Stimulated activated CD4-positive, alpha-beta T cell treated with anti-CD3 and anti-CD28 coated beads, Interleukin-4, amount 100 ng/mL, for 4 hours (primary cell): ENCODE data around the gene PSTPIP1.

ENCODE experiments used
- DNase-seq, 2 experiments: peaks; one replicate each; pipeline ENCODE4 v3.0.0-alpha.2; 2020

The PSTPIP1 gene

DNA sequence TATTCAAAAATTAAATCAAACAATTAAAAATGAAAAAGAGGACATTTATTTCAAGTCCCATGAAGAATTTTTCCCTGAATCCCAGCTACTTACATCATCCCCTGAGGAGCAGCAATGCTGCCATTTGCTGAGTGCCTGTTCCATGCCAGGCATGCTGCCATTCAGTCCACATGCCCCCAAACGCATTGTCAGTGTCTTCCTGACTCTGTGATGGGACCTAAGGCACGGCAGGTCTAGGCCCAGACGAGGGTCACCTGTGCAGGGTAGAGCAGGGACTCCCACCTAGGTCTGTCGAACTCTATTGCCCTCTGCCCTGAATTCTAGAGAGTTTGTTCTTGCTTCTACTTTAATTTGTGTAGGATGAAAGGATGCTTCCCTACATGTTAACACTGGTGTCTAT is 7.0 kb downstream of the PSTPIP1 start:
- no peak for DNase-seq

DNA sequence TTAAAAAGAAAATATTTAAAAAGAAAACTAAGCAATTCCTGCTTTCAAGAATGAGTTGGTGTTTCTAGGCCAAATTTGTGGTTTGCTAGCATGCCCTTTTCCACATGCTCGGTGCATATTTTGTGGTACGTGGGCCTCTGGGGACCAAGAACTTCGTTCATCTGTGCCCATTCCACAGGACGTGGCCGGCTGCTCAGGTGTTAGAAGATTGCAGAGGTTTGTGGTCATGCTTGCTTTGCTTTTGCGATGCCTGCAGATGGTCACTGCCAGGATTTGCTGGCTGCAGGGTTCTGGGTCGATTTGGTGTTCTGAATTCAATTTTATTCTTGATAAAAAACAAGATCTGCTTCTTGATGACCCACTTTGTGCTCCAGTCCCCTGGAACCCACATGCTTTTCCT is 7.5 kb downstream of the PSTPIP1 start:
- DNase-seq: no peak

DNA sequence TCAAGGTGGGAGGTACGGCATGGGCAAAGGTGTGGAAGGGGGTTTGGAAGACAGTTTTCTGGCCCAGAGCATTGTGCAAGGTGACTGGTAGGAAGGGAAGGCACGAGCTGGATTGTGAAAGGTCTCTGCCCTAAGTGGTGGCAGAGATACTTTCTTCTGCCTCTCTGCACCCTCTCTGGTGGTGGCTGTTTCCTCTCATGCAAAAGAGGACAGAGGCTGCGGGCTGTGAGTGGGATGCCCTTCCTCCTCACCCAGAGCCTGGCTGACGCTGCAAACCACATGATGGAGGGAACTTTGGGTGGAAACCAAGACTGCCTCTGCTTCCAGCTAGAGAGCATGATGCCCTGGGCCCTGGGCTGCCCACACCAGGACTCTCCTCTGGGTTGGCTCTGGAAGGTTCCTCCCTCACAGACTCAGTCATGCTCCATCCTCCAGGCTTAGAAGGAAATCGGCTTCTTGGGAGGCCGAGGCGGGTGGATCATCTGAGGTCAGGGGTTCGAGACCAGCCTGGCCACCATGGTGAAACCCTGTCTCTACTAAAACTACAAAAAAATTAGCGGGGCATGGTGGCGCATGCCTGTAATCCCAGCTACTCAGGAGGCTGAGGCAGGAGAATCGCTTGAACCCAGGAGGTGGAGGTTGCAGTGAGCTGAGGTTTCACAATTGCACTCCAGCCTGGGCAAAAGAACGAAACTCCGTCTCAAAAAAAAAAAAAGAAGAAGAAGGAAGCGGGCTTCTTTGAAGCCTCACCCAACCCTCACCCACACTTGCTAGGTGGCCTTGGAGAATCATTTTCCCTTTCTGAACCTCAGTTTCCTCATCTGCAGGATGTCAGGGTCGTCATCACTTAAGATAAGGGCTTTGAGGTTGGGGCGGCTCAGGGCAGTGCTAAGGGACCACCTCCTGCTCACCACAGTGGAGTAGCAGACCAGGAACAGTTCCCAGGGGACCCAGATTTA is 8.3 kb downstream of the PSTPIP1 start:
- peak; percentile 60 to 73 for DNase-seq

DNA sequence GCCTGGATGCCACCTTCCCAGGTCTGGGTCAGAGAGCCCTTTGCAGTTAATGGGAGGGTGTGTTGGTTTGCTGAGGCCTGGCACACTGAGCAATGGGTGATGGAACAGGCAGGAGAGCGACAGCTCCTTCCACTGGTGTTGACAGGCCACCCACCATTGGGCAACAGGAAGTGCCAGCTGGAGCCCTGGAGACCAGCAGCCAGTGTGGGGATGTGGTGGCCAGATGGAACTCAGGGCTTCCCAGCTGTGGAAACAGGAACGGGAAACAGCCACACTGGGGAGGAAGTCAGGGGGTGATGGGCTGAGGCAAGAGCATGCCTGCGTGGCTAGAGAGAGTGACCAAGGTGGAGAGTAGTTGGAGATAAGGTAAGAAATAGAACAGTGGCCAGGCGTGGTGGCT is 9.3 kb downstream of the PSTPIP1 start:
- no peak for DNase-seq

DNA sequence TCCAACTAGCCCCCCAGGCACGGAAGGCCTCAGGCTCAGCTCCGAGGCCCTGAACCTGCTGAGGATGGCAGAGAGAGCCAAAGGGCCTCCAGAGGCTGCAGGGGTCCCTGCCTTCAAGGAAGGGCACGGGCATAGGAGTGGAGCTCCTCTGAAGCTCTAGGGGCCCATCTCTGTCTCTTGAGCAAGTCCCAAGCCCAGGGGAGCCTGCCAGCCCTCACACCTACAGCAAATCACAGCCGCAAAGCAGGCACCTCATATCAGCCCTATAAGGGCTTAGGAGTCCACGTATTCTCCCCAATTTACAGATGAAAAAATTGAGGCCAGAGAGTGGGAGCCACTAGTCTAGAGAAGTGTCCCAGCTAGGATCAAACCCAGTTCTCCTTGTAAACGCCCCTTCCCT is 14.2 kb downstream of the PSTPIP1 start:
- DNase-seq: no peak

DNA sequence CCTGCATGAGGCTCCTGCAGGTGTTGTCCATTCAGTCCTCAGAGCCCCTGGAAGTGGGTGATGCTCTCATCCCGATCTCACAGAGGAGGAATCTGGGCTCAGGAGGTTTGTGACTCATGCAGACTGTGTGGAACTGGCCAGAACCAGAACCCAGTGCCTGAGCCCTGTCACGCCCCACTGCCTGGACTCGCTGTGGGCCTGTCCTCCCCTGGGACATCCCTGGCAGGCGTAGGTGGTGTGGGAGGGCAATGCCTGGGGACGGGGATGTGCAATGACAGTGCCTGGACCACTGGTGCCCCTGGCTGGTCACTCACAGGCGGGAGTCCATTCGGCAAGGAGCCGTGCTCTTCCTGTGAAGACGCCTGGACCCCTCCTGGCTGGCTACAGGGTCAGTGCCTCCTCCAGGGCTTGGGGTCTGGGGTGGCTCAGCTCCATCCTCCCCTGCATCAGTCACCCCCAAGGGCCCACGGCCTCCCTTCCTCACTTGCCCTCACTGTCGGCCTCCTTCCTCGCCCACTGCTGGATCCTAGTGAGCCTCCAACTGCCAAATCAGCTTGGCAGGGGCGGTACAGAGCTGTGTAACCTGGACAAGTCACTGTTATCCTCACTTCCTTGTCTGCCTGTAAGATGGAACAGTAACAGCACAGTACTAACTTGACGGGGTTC is 14.9 kb downstream of the PSTPIP1 start:
- no peak for DNase-seq

DNA sequence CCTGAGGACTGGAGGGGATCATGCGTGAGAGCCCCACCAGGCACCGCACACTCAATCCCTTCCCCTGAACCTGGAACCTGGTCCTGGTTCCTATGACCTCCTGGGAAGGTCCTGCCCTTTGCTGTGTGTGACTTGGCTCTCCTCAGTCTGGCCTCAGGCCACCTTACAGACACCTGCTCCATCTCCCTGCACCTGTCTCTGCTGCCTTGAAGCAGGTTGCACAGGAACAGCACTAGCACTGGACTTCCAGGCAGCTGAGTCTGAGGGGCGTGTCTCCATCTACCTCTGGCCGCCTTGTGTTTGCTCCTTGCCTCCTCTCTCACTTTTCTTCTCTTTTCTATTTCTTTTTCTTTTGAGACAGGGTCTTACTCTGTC is 15.4 kb downstream of the PSTPIP1 start:
- DNase-seq: no peak

DNA sequence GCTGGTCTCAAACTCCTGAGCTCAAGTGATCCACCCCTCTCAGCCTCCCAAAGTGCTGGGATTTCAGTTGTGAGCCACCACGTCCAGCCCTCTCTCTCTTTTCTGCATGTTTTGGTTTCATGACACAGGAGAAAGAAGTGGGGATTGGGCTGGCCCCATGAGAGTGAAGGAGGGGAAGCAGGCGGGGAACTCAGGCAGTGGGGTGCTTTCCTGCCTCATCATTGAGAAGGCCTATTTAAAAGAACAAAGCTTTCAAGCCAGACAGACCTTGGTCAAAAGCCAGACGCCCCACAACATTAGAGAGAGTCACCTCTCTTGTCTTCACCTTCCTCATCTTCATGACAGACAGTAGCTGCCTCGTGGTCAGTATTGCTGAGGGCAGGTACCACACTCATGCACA is 15.9 kb downstream of the PSTPIP1 start:
- DNase-seq: no peak

DNA sequence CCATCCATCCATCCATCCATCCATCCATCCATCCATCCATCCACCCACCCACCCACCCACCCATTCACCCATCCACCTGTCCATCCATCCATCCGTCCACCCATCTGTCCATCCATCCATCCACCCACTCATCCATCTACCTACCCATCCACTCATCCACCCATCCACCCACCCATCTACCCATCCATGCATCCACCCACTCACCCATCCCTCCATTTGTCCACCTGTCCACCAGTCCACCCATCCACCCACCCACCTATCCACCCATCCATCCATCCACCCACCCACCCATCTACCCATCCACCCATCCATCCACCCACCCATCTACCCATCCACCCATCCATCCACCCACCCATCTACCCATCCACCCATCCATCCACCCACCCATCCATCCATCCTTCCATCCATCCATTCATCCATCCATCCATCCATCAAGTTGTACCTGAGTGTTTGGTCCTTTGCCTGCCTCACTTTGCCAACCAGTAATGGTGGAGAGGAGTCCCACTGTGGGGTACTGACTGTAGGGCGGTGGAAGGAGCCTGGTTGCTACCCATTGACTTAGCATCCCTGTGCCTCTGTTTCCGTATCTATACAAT is 17.3 kb downstream of the PSTPIP1 start:
- no peak for DNase-seq

DNA sequence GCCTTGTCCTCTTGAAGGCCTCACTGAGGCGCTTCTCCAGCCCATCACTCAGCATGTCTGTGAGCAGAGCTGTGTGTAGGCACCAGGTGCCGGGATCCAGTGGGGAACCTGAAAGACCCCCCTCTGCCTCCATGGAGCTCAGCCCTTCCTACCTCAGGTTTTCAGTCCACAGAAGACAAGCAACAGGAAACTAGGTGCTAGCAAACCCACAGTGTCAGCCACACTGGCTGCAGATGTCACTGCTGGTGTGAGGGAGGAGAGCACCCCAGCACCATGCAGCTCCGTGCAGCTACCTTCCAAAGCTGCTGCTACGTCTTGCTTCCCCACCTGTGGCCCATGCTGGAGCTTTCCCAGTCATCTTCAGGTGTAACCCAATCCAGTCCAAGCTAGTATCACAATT is 17.9 kb downstream of the PSTPIP1 start:
- peak in 1 of 2 experiments; percentile 24 for DNase-seq

DNA sequence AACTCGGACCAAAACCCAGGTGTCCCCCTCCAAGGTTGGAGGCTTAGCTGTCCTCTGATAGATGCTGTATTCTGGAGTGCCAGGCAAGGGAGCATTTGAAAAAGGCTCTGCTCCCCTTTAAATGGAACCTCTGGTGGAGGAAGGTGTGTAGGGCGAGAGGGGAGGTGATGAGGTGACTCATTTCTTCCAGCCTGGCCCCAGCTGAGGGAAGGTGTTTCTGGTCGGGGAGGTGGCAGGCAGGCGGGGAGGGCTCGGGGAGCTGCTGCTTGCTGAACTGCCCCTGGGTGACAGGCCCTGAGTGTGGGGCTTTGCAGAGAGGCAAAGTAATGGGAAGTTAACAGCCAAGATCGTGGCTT is 18.8 kb downstream of the PSTPIP1 start:
- peak; percentile 75 to 92 for DNase-seq

DNA sequence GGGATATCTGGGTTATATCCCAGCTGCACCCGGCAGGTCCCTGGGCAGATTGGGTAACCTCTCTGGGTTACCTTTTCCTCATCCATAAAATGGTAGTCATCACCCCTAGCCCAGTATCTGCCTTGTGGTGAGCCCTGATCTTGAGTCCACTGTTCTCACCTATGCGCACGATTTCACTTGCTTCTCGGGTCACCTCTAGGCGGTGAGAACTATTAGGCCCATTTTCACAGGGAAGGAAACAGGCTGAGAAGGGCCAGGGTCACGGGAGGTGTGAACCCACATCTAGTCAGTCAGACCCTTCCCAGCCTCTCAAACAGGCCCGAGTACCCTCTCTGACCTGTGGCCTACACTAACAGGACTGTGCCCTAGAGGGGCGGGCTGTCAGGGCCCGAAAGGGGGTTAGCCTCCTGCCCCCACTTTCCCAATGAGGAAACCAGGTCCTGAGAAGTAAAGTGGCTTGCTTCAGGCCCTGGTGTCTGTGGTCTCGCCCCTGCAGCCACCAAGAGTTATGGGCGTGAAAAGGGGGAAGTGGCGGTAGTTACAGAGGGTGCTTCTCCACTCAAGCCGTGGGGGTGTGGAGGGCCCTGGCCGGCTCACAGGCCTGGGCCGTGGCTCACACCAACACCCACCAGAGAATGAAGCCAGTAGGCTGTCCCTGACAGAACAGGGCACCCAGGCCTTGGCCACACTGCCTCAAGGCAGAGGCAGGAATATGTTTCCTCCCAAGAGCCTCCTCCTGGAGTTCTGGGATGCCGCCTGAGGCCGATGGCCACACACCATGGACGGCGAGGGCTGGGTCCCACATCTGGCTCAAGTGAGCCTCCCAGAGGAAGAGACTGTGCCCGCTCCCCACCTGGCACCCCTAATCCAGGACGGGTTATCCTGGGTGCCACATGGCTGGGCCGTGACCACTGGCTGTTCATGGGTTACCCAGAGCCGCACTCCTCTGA is 19.5 kb downstream of the PSTPIP1 start:
- DNase-seq: no peak

DNA sequence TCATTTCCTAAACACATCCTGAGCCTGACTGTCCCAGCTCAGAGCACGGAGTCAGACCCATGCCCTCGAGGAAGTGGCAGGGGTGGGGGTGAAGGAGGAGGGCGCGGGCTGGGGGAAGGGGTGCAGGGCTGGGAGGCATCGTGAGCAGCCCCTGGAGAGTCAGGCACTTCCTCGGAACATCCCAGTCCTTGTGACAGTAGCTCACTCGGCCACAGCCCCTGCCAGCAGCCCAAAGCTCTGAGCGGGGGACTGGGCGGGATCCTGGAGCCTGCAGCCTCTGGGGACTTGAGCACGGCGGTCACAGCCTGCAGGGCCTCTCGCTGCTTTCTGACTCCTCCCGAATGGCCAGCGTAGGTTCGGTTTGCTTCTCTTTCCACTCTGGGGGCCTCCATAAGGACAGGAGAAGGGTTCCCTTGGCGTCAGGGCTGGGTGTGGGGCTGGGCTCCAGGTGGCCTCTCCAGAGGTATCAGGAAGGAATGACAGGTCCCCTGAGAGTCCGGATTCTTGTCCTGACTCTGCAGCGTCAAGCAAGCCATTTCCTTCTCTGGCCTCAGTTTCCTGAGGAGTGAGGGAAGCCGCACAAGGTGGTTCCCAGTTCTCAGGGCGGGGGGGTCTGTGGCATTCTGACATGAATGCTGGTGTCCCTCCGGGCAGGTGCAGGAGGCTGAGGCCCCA is 20.9 kb downstream of the PSTPIP1 start:
- no peak for DNase-seq

DNA sequence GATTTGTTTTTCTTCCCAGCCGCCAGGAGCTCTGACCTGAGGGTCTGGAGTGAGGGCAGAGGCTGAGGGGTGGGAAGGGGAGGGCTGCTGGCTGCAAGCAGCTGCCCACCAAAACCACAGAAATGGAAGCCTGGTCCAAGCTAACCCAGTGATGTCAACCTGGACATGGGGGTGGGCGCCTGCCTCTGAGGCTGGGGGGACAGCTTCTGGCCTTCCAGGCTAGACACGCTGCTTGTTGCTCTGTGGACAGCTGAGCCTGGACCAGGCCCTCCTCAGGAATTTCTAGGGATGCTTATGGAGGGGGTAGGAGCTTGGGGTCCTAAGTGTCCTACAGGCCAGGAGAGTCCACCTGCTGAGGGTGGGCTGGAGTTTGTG is 21.4 kb downstream of the PSTPIP1 start:
- no peak for DNase-seq

DNA sequence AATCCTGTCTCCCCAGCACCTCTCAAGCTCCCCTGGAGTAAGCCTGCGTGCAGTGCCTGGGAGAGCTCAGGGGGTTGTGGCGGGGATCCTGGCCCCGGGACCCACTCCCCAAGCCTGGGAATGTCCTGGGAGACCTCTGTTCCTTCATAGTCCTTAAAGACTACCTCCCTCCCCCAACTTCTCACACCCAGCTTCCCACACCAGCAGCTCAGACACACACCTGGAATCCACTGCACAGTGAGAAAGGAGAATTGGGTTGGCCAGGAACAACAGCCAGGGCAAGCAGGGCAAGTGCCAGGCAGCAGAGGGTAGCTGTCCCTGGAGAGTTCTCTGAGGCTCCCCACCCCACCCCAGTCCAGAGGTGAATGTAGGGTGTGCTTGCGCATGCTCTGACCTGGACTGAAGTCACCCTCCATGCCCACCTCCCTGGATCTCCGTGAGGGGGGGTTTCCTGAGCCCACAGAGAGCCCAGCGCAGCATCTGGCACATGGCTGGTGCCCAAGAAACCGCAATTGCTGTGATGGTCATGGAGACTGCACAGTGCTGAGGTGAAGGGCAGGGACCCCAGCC is 22.2 kb downstream of the PSTPIP1 start:
- no peak for DNase-seq

DNA sequence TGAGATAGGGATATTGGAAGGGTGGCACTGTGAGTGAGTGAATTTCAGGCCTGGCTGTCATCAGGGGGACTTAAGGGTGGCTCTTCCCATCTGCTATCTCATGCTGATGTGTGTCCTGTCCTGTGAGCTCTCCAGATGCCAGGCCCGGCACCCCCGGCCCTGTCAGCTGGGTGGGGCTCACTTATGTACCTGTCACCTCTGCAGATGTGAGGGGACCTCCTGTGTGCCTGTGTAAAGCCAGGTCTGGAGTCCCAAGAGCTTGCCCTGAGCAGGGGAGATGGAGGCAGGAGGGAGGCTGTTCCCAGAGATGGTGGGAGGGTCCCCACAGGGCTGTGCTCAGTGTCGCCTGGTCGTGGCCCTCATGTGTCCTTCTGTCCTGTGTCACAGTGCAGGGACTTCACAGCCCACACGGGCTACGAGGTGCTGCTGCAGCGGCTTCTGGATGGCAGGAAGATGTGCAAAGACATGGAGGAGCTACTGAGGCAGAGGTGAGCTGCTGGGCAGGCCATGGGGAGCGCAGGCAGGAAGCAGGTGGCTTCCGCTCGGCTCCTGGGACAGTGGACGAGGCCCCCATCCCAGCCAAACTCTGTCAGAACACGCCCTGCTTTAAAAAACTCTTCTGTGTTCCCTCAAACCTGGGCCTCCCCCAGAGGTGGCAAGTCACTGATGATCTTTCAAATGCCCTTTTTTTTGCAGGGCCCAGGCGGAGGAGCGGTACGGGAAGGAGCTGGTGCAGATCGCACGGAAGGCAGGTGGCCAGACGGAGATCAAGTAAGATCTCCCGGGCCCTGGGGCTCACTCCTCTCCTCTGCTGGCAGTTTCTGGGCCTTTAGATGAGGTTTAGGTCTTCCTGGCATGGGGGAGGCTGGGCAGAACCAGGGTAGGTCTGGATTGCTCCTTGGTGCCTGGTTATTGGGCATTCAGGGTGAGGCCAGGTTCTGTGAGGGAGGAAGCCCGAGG is 23.1 kb downstream of the PSTPIP1 start:
- no peak for DNase-seq

DNA sequence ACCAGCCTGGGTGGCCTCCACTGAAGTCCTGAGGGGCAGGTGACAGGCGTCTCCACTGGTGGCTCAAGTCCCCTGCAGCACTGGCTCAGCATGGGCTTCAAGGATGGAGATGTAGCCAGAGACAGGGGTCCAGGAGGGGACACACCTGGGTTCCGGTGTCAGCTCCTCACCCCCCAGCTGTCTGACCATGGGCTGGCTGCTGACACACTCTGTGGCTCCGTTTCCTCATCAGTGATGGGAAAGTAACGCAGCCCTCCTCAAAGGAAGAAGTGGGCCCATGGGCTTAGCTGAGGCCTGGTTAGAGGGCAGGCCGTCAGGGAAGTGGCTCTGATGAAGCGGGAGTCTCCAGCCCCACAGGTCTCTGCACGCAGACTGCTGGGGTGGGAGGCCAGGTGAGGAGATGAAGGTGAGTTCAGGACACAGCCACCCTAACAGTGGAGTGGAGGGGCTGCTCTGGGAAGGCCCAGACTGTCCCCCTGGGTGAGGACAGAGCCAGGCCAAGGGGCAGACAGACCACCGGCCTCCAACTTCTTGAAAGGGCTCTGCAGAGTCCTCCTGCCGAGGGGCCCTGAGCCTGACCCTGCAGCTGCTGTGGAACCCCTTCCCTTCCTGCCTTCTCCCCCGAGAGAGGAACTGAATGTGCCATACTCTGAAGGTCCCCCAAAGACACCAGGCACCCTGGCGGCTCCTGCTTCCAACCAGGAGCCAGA is 24.0 kb downstream of the PSTPIP1 start:
- no peak for DNase-seq

DNA sequence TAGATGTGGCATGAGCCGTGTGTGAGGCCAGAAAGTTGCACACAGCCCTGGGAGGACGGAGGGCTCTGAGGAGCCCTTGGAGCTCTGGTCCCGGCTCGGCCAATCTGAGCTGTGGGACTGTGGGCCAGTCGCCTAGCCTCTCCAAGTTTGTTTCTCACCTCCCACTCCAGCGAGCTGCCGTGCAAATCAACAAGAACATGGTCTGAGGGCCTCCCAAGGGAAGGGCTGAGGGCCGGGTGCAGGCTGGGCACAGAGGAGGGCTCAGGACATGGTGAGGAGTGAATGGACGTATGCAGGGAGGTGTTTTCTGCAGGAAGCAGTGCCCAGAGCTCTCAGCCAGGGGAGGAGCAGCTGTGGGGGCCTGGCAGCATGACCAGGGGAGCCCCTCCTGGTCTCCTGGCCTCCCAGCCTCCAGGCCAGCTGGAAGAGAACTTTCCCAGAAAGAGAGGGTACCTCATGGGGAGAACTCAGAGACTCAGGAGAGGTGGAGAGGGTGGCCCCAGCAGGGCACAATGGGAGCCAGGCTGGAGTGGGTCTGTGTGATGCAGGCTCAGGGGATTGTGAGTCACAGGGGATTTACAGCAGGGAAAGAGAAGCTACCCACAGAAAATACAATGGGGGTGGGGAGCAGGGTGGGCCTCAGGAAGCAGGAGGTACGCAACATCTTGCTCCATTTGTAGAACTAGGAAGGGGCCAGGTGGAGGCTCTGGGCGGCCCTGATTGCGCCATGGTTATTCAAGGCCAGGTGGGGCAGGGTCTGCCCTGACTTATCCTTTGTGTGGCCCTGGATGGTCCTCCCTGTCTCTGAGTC is 24.8 kb downstream of the PSTPIP1 start:
- peak in 1 of 2 experiments; percentile 48 for DNase-seq
